HepG2 (cell line): Measurements from ENCODE around the gene PLD1. TPM values are rescaled to one million over a fixed set of nuclear protein-coding genes. Genes with fewer than 3 reads are reported as not detected.

Experiments
- ATAC-seq: fragments of 200-7000 bp; cut with Tn5 transposase; 3 replicates; pipeline ENCODE4 v1.9.1; 2020; ENCODE audit warnings: mild to moderate bottlenecking, moderate library complexity
- BruUV-seq: library from RNA; stranded (reverse); fragments of 400-500 nt; replicated peaks from 2 replicates; lab custom pipeline; 2021; lab: Mats Ljungman, UMichigan
- CTCF ChIA-PET: fragments of 300-600 bp; formaldehyde crosslinking; extraction: SDS; loops from one replicate; lab custom pipeline; 2021; ENCODE audit warnings: low total read pairs, inconsistent platforms, low intra/inter-chr PET ratio; lab: Yijun Ruan, JAX
- POLR2A ChIA-PET: fragments of 350-600 bp; sonication (Branson Sonifier 250); formaldehyde crosslinking; loops from one replicate; lab custom pipeline; 2020; ENCODE audit warnings: antibody characterized with exemption, inconsistent platforms; lab: Yijun Ruan, JAX
- DNase-seq: peaks from one replicate; pipeline ENCODE4 v3.0.0-alpha.2; 2015; ENCODE audit warnings: low spot score
- FAIRE-seq: peaks from 3 replicates; lab custom pipeline; 2011; peaks lifted over from hg19 to GRCh38; lab: Jason Lieb, UNC
- H2AFZ ChIP-seq: one replicate; pipeline ENCODE4 v1.6.1; 2011; ENCODE audit warnings: low read length, inconsistent platforms
- H3K27ac ChIP-seq: fragments of 300-600 bp; 3 replicates; pipeline ENCODE4 v1.8.0; 2011; ENCODE audit warnings: mixed run types, mild to moderate bottlenecking, mixed read lengths, low read length, inconsistent platforms; ENCODE audit not compliant: insufficient read depth; ENCODE audit errors: extremely low read length
- H3K27me3 ChIP-seq, 2 experiments: fragments of 200-600 bp in 1 of 2; 2 replicates in 1 of 2; 3 replicates in 1 of 2; pipeline versions ENCODE4 v1.6.0 to v1.8.0; 2011; ENCODE audit warnings: low read length in 2 of 2, mild to moderate bottlenecking in 2 of 2, moderate library complexity in 2 of 2, inconsistent platforms in 1 of 2; ENCODE audit not compliant: insufficient read depth in 2 of 2, control insufficient read depth in 1 of 2
- H3K36me3 ChIP-seq, 2 experiments: fragments of 200-600 bp in 1 of 2; replicated peaks in 1 of 2; 2 replicates in 1 of 2; 3 replicates in 1 of 2; pipeline versions ENCODE4 v1.5.1 to v1.8.0; 2011; ENCODE audit warnings: low read length in 2 of 2, inconsistent platforms in 1 of 2; ENCODE audit not compliant: insufficient read depth in 2 of 2, control insufficient read depth in 1 of 2
- H3K4me1 ChIP-seq: 2 replicates; pipeline ENCODE4 v1.5.1; 2012; ENCODE audit warnings: low read length, inconsistent platforms; ENCODE audit not compliant: insufficient read depth
- H3K4me2 ChIP-seq: 2 replicates; pipeline ENCODE4 v1.6.0; 2011; ENCODE audit warnings: low read depth, low read length, inconsistent platforms
- H3K4me3 ChIP-seq, 3 experiments: fragments of 200-600 bp in 1 of 3; sonication (generic), shearing (Covaris generic) in 1 of 3; replicated peaks in 1 of 3; 2 replicates each; pipeline ENCODE4 v1.5.1; 2011 to 2016; ENCODE audit warnings: low read length in 3 of 3, inconsistent platforms in 2 of 3, low read depth in 2 of 3, mild to moderate bottlenecking in 2 of 3, control low read depth in 1 of 3, mixed read lengths in 1 of 3; ENCODE audit not compliant: insufficient read depth in 1 of 3
- H3K79me2 ChIP-seq: one replicate; pipeline ENCODE4 v1.6.1; 2011; ENCODE audit warnings: low read length, inconsistent platforms; ENCODE audit not compliant: insufficient read depth
- H3K9ac ChIP-seq: 2 replicates; pipeline ENCODE4 v1.6.0; 2011; ENCODE audit warnings: mild to moderate bottlenecking, low read depth, low read length, inconsistent platforms; ENCODE audit not compliant: insufficient read depth
- H3K9me3 ChIP-seq: 2 replicates; pipeline ENCODE4 v1.5.1; 2012; ENCODE audit warnings: mild to moderate bottlenecking, low read length
- H4K20me1 ChIP-seq: 2 replicates; pipeline ENCODE4 v1.6.0; 2011; ENCODE audit warnings: inconsistent platforms, mild to moderate bottlenecking, low read length, moderate library complexity; ENCODE audit not compliant: insufficient read depth
- BRCA1 ChIP-seq: sonication (generic); formaldehyde crosslinking; IDR thresholded peaks from 2 replicates; pipeline ENCODE4 v1.4.0; 2020; ENCODE audit warnings: missing genetic modification reagents
- CEBPG ChIP-seq: IDR thresholded peaks from 2 replicates; pipeline ENCODE4 v1.6.1; 2016
- FOXO1 ChIP-seq: sonication (generic); formaldehyde crosslinking; IDR thresholded peaks from 2 replicates; pipeline ENCODE4 v1.4.0; 2020; ENCODE audit warnings: missing genetic modification reagents
- KDM6A ChIP-seq: IDR thresholded peaks from 2 replicates; pipeline ENCODE4 v1.6.1; 2016; ENCODE audit warnings: low read depth
- PHF20 ChIP-seq: sonication (generic); formaldehyde crosslinking; IDR thresholded peaks from 2 replicates; pipeline ENCODE4 v1.5.0; 2020; ENCODE audit warnings: mild to moderate bottlenecking, missing genetic modification reagents
- SIN3A ChIP-seq: IDR thresholded peaks from 2 replicates; pipeline ENCODE4 v1.6.1; 2011; ENCODE audit warnings: low read depth, mild to moderate bottlenecking, control low read depth, low read length, borderline replicate concordance
- SMAD1 ChIP-seq: sonication (generic); formaldehyde crosslinking; IDR thresholded peaks from 2 replicates; pipeline ENCODE4 v1.4.0; 2020; ENCODE audit warnings: missing genetic modification reagents, low read depth, mild to moderate bottlenecking, borderline replicate concordance
- ZBTB42 ChIP-seq: sonication (generic); formaldehyde crosslinking; IDR thresholded peaks from 2 replicates; pipeline ENCODE4 v1.5.0; 2020; ENCODE audit warnings: mild to moderate bottlenecking, missing genetic modification reagents
- ZNF646 ChIP-seq: sonication (generic); formaldehyde crosslinking; IDR thresholded peaks from 2 replicates; pipeline ENCODE4 v1.9.0; 2021; ENCODE audit warnings: mild to moderate bottlenecking, missing genetic modification reagents
- ZNF782 ChIP-seq: sonication (generic); formaldehyde crosslinking; IDR thresholded peaks from 2 replicates; pipeline ENCODE4 v1.4.0; 2020; ENCODE audit warnings: missing genetic modification reagents, mild to moderate bottlenecking, borderline replicate concordance
- ZNF800 ChIP-seq: sonication (generic); formaldehyde crosslinking; IDR thresholded peaks from 2 replicates; pipeline ENCODE4 v1.4.0; 2020; ENCODE audit warnings: missing genetic modification reagents
- ZNF878 ChIP-seq: sonication (generic); formaldehyde crosslinking; IDR thresholded peaks from 2 replicates; pipeline ENCODE4 v1.8.1; 2023; ENCODE audit warnings: mild to moderate bottlenecking, missing genetic modification reagents, moderate library complexity
- WGBS: methylation state at CpG from one replicate; pipeline ENCODE4 v1.1.6; 2017; ENCODE audit warnings: low lambda C conversion rate; 5-methylcytosine and 5-hydroxymethylcytosine counted together
- in situ Hi-C: cut with HindIII; loops from 2 replicates; pipeline ENCODE4 v1.10.0; 2017; ENCODE audit warnings: low pct_unique_long_range_greater_than_20kb; ENCODE audit not compliant: extremely low pct_ligation_motif_present
- intact Hi-C: fragments of 100-400 bp; cut with micrococcal nuclease; formaldehyde crosslinking; loops from one replicate; pipeline ENCODE4 v1.10.0; 2022; ENCODE audit not compliant: unreplicated experiment
- polyA plus RNA-seq, 8 experiments: library from polyadenylated mRNA; depleted of rRNA in 3 of 8; stranded (reverse) in 7 of 8; unstranded in 1 of 8; fragments of >200 nt; fragmentation: Illumina TruSeq in 4 of 8; extraction: Trizol in 4 of 8; gene quantifications; 2 replicates each; pipeline versions ENCODE4 v1.2.1 to v1.2.3, GENCODE V29; 2011 to 2016; ENCODE audit warnings: low read depth in 4 of 8, missing spikeins in 1 of 8, mixed read lengths in 1 of 8; ENCODE audit not compliant: insufficient read depth in 1 of 8
- total RNA-seq, 5 experiments: library from RNA; depleted of rRNA; stranded (reverse); fragments of >200 nt; fragmentation: Illumina TruSeq; extraction: Trizol; gene quantifications; 2 replicates each; pipeline ENCODE4 v1.2.3, GENCODE V29; 2016; ENCODE audit warnings: low read depth in 1 of 5

The PLD1 gene
- total and polyA plus RNA-seq, 2 of the 13 experiments (the other 11 are each of a cell fraction or from before 2014, with no cell fraction given) = 27.1 to 59.4 TPM

GRCh38 chr3:171832989-171833388, 22.7 kb upstream of the PLD1 start:
- intact Hi-C loops (loop anchor here (5.0 to 10.0 kb wide), 3 partner anchors 61 to 648 kb away; no protein-coding TSS in a partner anchor), in situ Hi-C loops (no loop called here)
- H3K9me3 ChIP-seq = no peaks in the 10 kb centered on the region
- peaks cover 79% of the 10 kb centered on the region for H3K4me1 ChIP-seq
- H3K4me2 ChIP-seq = no peak overlapping the region
- H2AFZ ChIP-seq = no peak overlapping the region
- H3K36me3 ChIP-seq = no peaks in the 10 kb centered on the region
- H3K4me3 ChIP-seq = no peak overlapping the region
- H3K27ac ChIP-seq = no peak overlapping the region
- no peak overlapping the region for H3K9ac ChIP-seq
- BruUV-seq = no TSS peak
- DNase-seq = no peak
- WGBS = 95% methylated on average over 5 of the region's 5 CpGs
- no peaks in the 10 kb centered on the region for H3K27me3 ChIP-seq
- FAIRE-seq = no peak
- ATAC-seq = no peak
- H4K20me1 ChIP-seq = no peaks in the 10 kb centered on the region
- no peak for TF ChIP-seq ZNF878 (CRISPR knock-in tag)
- no peak for TF ChIP-seq FOXO1 (CRISPR knock-in tag)
- TF ChIP-seq ZNF782 = no peak
- TF ChIP-seq ZBTB42 = no peak
- TF ChIP-seq BRCA1 (CRISPR knock-in tag) = no peak
- TF ChIP-seq PHF20 = no peak
- TF ChIP-seq ZNF646 (CRISPR knock-in tag) = no peak
- no peak for TF ChIP-seq SIN3A
- no peak for TF ChIP-seq KDM6A (CRISPR knock-in tag)
- no peak for TF ChIP-seq SMAD1 (CRISPR knock-in tag)
- no peak for TF ChIP-seq CEBPG (CRISPR knock-in tag)
- TF ChIP-seq ZNF800 (CRISPR knock-in tag) = no peak
- no peaks in the 10 kb centered on the region for H3K79me2 ChIP-seq
- ChIA-PET POLR2A (no interaction called here), CTCF (no interaction called here)
